GM19035 (cell line): ENCODE measurements around the gene ANKRD11.
A peak's percentile ranks its signal among the peaks of the same experiment; 100 is the strongest.
"Not testable (repeated sequence)": the region's sequence is repeated elsewhere in the genome, so short reads cannot be mapped to it uniquely, and the experiment has no call there.

Source experiments
- ATAC-seq: cut with Tn5 transposase; IDR thresholded peaks from one replicate; pipeline ENCODE4 v1.9.1; 2021; ENCODE audit not compliant: unreplicated experiment

ANKRD11 gene

DNA sequence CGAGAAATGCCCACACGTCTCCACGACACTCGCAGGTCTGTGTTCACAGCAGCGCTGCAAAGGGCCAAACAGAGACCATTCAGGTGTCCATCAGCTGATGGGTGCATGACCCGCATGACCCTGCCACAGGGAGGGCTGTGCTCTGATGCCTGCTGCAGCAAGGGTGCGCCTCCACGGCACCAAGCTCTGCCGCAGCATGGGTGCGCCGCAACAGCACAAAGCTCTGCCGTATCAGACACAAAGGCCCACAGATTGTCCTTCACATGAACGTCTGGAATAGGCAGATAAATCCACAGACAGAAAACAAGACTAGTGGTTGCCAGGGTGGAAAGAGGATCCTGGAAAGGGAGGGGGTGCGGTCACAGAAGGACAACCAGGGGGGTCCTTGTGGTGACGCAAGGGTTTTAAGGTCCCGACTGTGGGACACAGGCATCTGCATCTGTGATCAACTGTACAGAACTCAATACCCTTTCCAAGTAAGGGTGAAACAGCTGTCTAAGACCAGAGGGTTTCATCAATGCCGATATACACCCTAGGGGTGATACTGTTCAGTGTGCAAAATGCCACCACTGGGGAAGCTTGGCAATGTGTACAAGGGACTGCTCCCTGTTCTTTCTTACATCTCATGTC lies 121.0 kb downstream of the ANKRD11 start:
- no peak for ATAC-seq

DNA sequence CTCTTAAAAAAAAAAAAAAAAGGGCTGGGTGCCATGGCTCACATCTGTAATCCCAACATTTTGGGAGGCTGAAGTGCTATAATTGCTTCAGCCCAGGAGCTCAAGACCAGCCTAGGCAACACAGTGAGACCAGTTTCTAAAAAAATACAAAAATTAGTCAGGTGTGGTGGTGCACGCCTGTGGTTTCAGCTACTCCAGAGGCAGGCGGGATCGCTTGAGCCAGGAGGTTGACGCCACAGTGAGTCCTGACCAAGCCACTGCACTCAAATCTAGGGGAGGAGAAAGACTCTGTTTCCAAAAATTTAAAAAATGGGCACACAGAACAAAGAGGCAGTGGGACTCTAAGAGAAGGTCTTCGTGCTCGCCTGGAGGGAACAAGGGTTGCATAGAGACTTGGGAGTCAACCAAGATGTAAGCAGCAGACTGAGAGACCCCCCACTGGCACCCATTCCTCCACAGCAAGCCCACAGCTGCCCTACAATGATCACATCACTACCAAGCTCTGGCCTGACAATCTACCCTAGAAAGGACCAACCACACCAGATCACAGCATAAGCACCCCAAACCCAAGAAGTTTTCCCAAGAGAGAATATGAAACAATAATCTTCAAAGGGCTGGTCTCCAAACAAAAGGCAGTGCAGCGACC lies 121.6 kb downstream of the ANKRD11 start:
- no peak for ATAC-seq

DNA sequence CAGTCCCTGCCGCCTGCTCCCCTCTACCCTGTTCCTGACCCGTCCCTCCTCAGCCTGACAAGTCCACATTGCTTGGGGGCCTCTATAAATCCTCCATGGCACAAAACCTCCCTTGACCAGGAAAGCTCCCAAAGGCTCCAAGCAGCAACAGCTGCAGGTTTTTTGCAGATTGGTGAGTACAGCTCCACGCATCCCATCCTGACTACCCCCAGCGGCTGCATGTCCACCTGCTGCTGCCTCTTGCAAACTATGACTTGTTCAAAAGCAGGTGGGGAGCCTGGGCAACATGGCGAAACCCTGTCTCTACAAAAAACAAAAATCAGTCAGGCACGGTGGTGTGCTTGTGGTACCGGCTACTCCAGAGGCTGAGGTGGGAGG lies 122.8 kb downstream of the ANKRD11 start:
- no peak for ATAC-seq

DNA sequence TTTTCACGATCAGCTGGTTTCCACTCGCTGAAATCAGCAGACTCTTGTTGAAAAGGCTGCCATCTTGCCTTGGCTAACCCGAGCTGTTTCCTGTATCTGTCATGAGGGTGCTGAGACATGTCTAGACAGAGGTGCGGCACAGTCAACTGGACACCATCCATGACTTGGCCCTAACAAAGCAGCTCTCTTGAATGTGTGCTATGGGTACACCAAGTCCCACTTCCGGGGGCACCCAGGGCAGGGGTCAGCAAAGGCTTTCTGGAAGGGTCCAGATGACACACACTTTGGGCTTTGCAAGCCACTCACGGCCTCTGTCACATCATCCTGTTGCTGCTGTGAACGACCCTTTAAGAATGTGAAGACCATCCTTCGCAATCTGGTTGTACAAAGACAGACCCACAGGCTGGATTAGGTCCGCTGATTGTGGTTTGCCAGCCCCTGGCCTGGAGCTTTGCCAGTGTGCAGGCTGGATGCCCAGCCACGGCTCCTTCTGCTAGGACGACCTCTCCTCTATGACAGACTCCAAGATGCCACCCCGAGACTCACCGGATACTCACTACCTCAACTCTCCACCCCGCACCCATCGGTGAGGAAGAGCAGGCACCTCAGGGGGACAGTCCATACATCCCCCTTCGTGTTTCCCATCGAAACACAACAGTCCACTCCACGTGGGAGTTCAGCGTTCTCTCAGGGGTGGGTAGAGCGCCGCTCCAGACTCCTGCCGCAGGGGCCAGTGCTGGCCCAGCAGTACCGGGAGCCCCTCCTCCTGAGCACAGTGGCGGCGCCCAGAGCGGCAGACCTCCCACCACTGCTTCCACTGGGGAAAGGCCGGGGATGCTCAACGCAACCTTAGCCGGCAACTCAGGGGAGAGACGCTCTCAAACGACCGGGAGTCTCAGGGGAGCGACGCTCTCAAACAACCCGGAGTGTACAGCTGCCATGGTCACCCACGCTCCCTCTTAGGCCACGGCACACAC lies 123.5 kb downstream of the ANKRD11 start:
- ATAC-seq: no peak

DNA sequence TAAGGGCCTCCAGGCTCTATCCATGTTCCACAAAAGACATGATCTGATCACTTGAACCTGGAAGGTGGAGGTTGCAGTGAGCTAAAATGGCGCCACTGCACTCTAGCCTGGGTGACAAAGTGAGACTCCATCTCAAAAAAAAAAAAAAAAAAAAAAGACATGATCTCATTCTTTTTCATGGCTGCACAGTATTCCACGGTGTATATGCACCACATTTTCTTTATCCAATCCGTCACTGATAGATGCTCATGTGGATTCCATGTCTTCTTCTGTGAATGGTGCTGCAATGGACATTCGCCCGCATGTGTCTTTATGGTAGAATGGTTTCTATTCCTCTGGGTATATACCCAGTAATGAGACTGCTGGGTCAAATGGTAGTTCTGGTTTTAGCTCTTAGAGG lies 124.4 kb downstream of the ANKRD11 start:
- no peak for ATAC-seq

DNA sequence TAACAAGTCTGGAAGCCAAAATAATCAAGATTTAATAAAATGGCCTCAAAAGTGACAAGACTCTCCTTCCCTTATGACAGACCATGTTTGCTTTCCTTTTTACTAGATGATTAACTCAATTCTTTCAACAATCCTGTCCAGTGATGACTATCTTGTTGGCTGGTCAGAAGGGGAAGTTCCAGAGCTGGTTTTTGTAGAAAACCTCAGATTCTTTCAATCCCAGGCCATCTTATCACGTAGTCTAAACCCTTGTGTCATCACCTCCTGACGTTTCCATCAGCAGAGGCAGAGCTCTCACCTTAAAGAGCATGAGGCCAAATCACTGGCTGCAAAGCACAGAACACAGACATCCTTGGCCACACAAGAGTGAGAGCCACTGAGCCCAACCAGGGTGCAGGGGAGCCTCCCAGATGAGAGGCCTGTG lies 125.3 kb downstream of the ANKRD11 start:
- ATAC-seq: no peak

DNA sequence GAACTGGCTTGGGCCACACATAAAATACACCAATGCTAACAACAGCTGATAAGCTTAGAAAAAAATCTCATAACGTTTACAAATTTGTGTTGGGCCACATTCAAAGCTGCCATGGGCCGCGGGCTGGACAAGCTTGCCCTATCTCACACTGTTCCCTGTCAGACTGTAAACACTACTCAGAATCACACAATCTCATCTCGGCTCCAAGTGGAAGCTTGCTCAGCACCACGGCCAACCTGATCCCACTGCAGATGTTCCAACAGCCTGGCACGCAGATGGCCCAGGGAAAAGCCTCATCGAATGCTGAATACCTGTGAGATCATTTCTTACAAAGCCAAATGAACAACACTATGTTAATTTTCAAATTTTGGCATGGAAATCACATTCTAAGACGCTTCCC lies 125.8 kb downstream of the ANKRD11 start:
- no peak for ATAC-seq

DNA sequence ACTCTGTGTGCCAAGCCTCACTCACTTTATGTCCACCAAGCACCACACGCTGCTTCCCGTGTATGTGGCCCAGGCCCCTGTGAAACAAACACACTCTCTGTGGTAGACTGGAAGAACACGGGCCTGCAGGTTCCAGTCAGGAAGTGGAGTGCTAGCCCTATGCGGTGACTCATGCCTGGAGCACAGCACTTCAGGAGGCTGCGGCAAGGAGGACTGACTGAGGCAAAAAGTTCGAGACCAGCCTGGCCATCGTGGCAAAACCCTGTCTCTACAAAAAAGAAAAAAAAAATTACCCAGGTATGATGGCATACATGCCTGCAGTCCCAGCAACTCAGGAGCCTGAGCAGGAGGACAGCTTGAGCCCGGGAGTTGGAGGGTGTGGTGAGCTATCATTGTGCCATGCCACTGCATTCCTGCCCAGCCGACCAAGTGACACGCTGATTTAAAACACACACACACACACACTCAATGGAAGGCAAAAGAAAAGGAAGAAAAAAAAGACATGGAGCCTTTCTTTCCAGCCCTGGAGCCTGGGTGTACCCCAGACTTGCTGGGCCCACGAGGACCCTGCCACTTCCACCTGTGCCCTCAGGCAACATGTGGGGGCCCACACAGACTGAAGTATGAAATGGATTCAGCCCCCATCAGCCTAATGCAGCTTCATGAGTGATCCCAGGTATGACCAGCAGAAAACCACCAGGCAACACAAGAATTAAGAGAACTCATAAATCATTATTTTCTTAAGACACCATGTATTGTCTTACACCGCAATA lies 126.6 kb downstream of the ANKRD11 start:
- ATAC-seq: no peak

DNA sequence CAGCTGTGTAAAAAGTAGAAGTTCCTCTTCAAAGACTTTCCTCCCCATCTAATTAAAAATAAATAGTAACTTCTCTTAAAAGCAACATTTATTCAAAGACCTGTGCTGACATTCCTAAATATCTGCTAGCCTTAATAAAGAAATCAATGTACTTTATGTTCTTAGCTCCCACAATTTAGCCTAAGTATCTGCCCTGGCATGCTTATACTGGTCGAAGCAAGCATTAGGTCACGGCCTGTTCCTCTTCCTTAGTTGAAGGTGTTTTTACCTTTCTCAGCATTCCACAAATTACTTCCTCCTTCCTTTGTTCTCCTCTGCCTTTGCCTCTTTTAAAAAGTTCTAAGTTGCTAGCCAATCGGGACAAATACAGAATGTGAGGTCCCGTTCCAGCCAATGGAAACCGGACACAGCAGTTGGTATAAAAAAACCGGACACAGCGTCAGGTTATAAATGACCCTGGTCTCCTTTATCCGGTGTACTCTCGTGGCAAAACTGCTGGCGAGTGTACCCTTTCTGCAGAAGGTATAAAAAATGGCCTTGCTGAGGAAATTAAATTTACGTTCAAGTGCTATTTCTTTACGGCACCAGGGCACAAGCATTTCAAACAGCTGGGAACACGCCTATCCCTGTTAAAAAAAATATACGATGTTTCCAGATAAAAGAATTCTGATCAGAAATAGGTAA lies 127.7 kb downstream of the ANKRD11 start:
- ATAC-seq: not testable (repeated sequence)

DNA sequence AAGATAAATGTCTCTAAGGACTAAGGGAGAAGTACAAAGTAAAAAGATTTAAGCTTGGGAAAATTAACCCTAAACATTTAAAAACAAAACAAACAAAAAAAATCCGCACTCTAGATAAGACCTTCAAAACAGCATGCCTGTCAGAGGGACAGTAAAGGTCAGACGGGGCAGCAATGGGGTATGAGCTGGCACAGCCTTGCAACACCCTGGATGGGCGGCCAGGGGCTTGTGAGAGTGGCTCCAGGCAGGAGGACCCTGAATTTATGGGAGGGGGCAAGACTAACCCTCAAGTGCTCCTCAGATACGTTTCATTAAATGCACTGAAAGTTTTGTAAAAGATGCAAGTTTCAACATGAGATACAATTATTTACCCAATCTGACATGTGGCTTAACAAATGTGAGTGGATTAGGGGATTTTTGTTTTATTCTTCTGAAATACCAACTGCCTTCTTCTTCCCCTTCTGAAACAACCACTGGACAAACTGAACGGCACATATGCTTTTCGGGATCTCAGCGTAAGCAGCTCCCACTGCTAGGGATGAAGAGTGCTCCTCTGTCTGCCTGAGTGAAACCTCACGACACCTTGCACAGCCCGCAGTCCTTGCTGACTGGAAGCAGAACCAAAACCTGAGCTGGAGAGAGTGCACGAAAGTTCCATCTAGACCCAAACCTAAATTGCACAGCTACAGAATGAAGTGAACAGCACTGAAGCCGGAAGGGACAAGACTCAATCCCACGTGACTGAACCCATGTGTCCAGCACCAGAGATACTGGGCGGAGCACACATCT lies 128.4 kb downstream of the ANKRD11 start:
- peak; percentile 58 for ATAC-seq

DNA sequence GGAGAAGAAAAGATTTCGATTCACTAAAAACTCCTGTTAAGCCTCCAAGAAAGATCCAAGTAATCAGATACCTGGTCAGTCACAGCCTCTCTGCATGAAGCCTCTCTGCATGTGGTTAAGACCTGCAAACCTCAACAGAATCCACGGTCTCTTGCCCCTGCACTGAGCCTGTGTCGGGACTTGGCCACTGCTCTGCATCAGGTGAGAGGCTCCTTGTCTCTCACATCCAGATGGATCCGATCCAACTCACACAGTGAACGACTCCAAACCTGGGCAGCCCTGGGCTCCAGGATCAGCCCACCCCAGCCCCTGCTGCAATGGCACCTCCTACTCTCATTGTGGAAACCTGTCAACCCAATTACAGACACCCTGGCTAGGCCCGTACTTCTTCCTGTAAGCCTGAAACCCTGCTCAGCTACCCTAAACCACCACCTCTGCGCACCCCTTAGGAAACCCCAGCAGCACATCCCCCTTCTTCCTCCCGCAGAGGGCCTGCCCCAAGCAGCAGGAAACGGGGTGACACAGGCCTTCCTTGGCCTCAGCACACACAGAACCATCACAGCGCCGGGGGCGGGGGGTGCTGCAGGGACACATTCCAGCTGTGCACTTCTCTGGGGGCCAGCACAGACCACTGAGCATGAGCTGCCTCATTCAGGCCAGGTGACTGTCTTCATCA lies 129.5 kb downstream of the ANKRD11 start:
- ATAC-seq: peak; percentile 53

DNA sequence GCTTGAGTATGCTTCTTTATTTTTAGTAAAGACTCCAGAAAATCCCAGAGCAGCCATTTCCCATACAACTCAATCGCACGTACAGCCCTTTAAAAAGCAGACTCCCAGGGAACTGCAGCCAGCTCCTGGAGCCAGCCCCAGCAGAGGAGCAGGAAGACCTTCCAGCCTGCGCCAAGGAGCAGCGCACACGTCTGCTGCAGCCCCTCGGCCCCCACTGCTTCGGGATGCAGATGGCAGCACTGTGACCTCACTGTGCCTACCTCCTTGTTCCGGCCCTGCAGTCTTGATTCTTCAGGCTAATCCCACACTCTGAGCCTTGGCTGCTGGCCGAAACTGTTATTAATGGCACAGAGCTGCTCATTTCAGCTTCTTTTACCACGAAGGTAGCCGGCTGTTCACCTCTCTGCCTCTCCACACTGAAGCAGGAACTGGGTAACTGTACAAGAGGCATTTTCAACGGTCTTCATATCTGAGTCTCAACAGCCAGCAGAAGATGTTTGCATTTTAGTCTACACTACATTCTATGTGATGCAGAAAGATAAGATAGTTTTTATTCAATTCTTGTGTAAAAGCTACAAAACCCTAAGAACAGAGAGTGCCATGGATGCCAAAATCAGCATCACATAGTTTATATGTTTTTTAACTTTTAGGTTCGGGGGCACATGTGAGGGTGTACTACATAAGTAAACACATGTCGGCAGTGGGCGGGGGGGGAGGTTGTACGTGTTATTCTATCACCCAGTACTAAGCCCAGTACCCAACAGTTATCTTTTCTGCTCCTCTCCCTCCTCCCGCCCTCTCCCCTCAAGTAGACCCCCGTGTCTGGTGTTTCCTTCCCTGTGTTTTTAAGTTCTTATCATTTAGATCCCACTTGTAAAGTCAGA lies 130.9 kb downstream of the ANKRD11 start:
- ATAC-seq: no peak

DNA sequence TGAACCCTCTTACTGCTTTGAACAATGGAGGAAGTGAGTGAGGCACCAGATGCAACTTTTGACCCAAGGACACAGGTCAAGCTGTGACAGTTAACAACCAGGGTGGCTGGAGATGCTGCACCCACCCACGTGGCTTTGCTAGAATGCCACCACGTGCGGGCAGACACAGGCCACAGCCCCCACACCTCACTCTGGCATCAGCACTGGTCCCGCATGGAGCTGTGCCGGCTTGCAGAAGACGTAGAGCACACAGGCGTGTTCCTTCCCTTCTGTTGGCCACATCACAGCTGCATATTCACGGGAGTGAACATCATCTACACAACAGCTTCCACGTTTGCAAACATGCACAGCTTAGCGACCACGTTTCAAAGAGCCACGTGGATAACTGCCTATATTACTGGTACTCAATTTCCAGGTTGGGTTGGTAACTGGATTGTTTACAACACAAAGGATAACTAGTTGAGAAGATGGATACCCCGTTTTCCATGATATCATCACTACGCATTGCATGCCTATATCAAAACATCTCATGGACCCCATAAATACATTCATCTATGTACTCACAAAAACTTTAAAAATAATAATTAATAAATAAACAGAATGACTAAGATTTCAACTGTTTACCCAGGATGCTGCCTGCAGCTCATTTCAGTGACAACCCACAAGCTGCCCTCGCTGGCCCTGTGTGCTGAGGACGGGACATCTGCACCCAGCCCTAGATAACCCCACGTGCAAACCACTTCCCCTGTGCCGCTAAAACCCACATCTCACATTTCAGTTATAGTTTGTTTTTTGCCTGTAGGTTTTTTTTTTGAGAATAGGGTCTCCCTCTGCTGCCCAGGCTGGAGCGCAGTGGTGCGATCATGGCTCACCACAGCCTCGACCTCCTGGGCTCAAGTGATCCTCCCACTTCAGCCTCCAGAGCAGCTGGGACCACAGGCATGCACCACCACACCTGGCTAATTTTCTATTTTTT lies 132.0 kb downstream of the ANKRD11 start:
- ATAC-seq: no peak

DNA sequence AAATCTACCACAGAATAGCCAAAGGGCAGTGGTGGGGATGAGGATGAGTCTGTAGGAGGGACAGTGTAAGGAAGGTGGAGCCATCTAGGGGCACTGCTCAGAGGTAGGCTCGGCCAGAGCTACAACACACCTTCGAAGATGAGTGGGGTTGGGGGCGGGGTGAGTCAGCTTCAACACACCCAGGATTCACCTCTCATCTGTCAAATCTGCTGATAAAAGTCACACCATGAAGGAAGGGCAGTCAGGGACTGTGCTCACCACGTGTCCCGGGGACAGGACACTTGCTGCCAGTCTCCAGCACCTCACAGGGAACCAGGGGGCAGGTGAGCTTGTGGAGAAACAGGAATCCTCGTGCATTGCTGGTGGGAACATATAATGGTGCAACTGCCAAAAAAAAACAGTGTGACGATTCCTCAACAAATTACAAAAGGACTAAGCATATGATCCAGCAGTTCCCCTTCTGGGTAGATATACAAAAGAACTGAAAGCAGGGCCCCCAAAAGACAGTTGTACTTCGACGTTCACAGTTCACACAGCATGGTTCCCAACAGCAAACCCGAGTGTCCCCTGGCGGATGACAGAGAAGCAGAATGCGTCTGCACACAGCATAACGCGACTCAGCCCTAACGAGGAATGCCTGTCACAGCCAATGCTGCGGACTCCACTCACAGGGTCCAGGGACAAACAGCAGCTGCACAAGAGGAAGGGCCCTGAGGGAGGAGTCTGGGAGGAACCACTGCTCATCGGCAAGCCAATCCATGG lies 133.1 kb downstream of the ANKRD11 start:
- no peak for ATAC-seq

DNA sequence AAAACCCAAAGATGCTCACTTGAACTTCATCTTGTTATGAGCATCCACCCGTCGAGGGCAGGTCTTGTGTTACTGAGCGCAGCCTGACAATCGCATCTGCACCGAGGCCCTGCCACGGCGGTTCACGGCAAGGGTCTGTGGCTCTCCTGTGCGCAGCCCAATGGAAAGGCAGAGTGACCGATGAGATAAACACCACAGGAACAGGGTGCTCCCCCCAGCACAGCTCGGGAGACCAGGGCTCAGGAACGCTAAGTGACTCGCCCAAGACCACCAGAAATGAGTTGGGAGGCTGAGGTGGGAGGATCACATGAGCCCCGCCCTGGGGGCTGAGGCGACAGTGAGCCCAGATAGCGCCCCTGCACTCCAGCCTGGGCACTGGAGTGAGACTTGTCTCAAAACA lies 134.7 kb downstream of the ANKRD11 start:
- ATAC-seq: no peak

DNA sequence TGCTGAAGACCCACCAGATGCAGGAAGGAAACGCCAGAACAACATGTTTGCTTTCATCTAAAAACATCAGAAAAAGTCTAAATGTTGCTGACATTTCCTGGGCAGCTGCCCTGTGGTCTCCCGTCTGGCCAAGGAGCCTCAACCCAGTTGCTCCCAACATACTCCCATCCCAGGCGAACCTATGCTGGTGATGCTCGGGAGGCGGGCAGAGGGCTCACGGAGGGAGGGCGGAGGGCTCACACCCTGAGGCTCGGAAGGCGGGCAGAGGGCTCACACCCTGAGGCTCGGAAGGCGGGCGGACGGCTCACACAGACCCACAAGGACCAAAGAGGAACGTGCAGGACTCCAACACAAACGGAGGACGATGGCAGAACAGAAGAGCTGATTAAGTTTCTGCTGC lies 135.4 kb downstream of the ANKRD11 start:
- ATAC-seq: no peak
